ENCODE results near the gene CGRRF1. TPM values are rescaled to one million over a fixed set of nuclear protein-coding genes. Genes with fewer than 3 reads are reported as not detected.

The CGRRF1 gene
- total RNA-seq, 1 donor from 2014 or later = 19.6 TPM

DNA sequence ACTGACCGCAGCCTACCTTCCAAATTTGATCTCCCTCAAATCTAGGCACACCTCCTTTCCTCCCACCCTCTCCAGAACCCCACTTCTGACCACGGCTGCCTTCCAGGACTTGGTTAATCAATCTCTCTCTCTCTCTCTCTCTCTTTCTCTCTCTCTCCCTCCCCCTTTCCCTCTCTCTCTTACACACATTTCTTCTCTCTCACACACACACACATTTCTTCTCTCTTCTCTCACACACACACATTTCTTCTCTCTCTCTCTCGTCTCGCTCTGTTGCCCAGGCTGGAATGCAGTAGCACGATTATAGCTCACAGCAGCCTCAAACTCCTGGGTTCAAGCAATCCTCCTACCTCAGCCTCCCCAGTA is 20.4 kb upstream of the CGRRF1 start:
- no peak for DNase-seq (ENCODE audit: low spot score in 2 of 2)
- FAIRE-seq = no peak

DNA sequence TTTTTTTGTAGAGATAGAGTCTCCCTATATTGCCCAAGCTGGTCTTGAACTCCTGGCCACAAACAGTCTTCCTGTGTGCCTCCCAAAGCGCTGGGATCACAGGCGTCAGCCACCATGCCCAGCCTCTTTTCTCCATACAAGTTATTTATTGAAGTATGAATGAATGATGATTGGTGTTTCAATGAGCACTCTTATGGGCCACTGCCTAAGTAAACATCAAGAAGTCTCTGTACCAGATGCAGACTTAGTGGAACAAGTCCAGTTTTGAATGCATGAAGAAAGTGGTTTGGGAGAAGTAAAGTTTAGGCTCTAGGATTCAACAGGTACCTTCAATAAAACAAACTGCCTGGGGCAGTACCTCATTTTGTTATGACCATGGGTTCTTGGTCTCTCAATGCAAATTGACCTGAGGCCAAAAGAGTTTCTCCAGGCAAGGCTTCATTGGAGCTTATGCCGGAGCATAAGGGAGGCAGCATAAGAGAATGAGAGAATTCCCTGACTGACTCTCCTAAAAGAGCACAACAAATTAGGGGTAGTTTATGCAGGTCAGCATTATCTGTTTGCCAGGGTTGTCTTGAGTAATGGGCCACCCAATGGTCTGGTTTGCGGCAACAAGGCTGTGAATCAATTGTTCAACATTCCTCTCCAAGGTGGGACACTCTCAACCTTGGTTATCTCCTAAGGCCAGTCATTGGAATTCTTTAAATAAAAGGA is 19.8 kb upstream of the CGRRF1 start:
- no peak for DNase-seq (ENCODE audit: low spot score in 2 of 2)
- FAIRE-seq = no peak

DNA sequence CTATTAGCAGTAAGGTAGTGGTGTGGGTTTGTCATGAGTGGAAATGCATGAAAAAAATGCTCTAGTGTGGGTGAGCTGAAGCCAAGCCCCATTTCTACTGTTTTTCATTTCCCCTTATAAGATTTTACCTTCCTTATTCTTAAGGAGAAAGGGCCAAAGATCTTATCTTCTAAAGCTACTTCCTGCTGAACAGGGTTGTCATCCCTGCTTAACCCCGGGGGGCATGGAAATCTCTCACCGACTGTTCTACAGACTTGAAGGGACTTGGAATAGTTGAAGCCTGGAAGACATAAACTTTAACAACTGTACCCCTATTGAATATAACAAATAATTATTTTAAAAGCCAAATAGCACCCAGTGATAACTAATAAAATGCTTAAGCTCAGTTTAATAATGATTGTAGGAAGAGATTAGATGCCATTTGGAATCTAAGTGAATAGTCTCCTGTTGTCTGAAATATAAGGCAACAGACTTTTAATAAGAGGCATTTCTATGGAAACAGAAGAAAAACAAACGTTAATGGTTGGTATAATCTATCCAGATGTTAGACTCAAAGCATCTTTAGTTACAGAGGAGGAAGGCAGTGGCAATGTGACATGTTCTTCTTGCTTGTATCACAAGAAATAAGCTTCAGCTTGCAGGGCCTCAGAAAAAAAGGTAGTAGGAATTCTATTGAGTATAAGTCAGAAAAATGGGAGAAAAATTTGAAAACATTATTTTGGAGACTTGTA is 19.1 kb upstream of the CGRRF1 start:
- DNase-seq (ENCODE audit: low spot score in 2 of 2) (no peak), FAIRE-seq (no peak)

DNA sequence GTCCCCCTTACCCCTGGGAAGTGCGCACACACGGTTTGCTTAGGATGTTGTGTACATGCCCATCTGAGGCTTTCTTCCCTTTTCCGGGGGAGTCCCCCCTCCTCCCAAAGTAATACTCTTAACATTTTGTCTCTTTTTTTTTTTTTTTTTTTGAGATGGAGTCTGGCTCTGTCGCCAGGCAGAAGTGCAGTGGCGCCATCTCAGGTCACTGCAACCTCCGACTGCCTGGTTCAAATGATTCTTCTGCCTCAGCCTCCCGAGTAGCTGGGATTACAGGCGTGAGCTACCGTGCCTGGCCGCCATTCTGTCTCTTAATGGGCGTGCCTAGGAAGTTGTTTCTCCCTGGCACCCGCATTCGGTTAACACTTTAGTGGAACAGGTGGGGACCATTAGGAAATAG is 16.4 kb upstream of the CGRRF1 start:
- FAIRE-seq = no peak
- no peak for DNase-seq (ENCODE audit: low spot score in 2 of 2)

DNA sequence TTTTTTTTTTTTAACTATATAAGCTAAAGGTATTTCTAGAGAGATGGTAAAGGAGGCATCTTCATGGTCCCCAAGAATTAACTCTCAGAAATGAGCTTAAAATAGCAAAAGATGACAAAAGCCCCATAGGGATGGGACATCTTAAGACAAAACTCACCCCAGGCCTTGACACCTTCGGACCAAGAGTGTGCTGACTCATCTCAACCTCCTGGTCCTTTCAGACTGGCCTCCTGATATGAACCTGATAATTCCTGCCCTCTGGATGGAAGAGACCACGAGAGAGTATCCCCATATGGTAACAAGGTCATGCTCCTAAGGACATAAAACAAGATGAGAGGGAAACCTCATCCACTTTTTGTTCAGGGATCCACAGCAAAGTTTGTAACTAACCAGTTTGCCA is 12.5 kb upstream of the CGRRF1 start:
- no peak for DNase-seq (ENCODE audit: low spot score in 2 of 2)
- FAIRE-seq = no peak

DNA sequence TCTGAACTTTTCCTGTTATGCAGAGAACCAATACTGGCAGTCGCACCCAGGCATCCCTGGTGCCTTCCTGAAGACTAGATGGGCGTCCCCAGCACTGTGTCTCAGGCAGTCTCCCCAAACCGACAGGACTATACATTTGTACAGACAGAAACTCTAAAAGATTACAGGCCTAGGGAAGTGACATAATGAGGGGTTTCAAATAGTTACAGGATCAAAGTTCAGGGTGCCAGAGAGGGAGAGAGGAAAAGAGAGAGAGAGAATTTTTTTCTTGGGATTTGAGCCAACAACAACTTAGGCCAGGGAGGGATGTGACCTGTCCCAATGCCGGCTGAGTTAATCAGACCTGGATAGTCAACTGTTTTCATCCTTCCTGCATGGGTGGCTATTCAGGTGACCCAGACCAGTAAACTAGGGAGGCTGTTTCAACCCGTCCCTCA is 11.6 kb upstream of the CGRRF1 start:
- no peak for FAIRE-seq
- DNase-seq (ENCODE audit: low spot score in 2 of 2) = no peak

DNA sequence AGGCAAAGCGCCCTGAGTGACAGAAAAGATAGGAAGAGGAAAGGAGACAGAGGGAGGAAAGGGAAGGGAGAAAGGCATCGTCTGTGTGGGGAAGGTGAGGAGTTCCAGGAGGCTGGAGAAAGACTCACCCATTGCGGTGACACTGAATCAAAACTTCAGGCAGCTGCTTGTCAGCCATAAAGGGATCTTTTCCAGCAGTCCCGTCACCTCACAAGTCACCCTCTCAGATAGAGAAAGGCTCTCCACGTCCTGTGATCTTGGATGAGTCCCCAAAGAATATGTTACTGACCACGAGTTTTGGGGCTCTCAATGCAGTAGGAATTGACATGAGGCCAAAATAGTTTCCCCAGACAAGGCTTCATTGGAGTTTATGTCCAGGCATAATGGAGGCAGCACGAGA is 11.1 kb upstream of the CGRRF1 start:
- FAIRE-seq (no peak), DNase-seq (ENCODE audit: low spot score in 2 of 2) (no peak)

DNA sequence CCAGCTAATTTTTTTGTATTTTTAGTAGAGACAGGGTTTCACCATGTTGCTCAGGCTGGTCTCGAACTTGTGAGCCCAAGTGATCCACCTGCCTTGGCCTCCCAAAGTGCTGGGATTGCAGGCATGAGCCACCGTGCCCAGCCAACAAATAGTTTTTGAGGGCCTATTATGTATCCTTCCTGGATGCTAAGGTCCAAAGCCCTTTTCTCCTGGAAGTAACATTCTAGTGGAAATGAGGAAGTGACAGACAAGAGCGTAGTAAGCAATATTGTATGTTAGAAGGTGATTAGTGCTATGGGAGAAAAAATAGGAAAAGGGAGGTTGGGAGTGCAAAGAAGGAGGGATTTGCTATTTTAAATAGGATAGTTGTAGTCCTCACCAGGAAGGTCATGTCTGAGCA is 9.0 kb upstream of the CGRRF1 start:
- FAIRE-seq (no peak), DNase-seq (ENCODE audit: low spot score in 2 of 2) (no peak)

DNA sequence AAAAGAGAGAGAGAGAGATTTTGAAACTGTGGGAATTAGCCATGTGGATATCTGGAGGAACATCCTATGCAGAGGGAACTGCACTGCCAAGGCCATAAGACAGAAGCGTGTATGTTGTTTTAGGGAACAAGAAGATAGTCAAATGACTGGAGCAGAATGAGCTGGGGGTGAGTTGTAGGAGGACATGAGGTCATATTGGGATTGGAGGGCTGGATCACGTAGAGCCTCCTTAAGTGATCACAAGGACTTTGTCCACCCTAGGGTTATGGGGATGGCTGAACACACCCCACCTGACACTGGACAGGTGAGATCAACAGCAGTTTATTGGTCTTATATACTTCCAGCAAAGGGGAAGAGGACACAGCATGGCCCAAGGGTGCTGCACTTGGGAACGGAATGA is 8.2 kb upstream of the CGRRF1 start:
- DNase-seq (ENCODE audit: low spot score in 2 of 2) (no peak), FAIRE-seq (no peak)

DNA sequence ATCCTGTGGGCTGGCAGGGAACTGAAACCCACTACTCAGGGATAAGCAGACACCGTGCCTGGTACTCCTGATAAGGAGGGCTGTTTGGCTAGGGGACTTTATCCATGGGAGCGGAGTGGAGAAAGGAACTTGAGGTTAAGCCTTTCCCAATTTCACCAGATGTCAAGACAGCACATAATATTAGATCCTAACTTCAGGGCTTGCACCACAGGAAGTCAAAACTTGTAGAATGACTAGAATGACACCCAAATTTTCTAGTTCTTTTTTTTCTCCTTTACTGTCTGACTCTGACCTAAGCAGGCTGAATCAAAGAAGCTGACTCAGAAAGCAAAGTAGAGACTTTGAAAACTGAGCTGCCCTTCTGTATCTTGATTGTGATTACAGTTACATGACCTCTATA is 7.1 kb upstream of the CGRRF1 start:
- FAIRE-seq = no peak
- DNase-seq (ENCODE audit: low spot score in 2 of 2) = no peak

DNA sequence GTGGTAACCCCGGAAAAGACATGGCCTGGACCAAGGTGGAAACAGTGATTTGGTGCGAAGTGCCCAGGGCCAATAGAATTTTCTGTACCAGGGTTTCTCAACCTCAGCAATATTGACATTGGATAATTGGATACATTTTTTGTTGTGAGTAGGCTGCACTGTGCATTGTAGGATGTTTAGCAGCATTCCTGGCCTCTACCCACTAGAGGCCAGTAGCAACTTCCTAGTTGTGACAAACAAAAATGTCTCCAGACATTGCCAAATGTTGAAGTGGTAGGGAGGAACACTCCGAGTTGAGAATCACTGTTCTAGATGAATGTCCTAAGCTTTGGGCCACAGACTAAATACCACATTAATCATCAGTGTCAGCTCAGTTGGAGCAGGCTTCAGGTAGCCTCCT is 6.2 kb upstream of the CGRRF1 start:
- FAIRE-seq (no peak), DNase-seq (ENCODE audit: low spot score in 2 of 2) (no peak)

DNA sequence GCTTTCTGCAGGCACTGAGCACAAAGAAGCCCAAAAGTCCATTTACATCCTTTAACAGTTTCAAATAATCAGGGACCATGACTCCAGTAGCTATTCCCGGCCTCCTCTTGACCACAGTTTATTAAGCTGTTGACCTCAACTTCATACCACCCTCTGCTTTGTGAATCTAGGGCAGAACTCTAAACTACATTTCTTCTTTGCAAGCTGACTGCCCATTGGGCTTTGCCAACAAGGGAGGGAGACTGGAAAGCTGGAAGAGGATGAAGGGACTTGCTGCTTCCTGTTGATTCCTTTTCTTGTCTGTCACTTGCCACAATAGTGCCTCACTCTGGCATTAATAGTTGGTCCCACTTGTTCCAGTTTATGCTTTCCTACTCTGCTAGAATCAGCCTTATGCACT is 2.7 kb downstream of the CGRRF1 start:
- DNase-seq (ENCODE audit: low spot score in 2 of 2) (no peak), FAIRE-seq (no peak)

DNA sequence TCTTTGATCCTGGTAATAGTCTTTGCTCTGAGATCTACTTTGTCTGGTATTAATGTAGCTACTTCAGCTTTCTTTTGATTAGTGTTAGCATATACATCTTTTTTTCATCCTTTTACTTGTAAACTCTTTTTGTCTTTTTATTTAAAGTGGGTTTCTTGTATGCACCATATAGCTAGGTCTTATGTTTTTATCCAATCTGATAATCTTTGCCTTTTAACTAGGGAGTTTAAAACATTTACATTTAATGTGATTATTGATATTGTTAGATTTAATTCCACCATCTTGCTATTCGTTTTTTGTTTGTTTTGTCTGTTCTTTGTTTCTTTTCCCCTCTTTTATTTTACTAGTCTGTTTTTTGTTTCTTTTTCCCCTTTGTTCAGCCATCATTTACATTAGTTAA is 6.0 kb downstream of the CGRRF1 start:
- no peak for DNase-seq (ENCODE audit: low spot score in 2 of 2)
- peak; percentile 10 for FAIRE-seq

DNA sequence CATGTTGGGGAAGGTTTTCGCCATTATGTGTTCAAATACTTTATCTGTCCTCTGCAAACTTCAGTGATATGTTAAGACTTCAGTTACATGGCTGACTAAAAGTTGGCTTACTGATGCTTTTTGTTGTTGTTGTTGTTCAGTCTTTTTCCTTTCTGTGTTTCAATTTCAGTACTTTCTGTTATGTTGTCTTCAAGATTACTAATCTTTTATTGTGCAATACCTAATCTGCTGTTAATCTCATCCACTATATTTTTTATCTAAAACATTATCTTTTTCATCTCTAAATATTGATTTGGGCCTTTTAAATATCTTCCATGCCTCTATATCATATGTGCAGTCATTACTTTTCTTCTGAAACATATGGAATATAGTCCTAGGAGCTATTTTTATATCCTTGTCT is 7.0 kb downstream of the CGRRF1 start:
- no peak for FAIRE-seq
- DNase-seq (ENCODE audit: low spot score in 2 of 2) = no peak

DNA sequence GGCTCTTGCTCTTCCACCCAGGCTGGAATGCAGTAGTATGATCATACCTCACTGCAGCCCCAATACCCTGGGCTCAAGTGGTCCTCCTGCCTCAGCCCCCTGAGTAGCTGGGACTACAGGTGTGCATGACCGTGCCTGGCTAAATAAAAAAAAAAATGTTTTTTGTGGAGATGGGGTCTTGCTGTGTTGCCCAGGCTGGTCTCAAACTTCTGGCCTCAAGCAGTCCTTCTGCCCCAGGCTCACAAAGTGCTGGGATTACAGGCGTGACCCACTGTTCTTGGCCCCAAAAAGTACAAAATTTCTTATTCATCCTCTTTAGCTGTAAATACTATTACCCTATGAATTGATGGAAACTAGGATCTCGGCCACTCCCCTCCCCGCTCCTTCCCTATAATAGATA is 14.7 kb downstream of the CGRRF1 start:
- FAIRE-seq = no peak
- no peak for DNase-seq (ENCODE audit: low spot score in 2 of 2)

DNA sequence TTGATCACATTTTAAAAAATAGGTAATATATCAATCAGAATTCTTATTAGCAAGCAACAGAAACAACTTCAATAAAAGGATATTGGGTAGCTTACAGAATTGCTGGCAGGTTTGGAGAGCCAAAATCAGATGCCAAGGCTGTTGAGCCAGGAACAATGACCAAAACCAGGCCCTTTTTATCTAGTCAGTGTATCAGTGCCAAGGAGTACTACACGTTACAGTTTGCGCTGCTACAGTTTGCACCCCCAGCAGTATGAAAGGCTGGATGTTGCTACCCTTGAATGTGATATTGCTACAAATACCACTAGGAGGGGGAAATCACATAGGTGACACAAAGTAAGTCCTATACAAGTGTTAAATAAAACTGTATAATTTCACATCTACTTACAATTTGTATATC is 19.3 kb downstream of the CGRRF1 start:
- FAIRE-seq = no peak
- no peak for DNase-seq (ENCODE audit: low spot score in 2 of 2)

DNA sequence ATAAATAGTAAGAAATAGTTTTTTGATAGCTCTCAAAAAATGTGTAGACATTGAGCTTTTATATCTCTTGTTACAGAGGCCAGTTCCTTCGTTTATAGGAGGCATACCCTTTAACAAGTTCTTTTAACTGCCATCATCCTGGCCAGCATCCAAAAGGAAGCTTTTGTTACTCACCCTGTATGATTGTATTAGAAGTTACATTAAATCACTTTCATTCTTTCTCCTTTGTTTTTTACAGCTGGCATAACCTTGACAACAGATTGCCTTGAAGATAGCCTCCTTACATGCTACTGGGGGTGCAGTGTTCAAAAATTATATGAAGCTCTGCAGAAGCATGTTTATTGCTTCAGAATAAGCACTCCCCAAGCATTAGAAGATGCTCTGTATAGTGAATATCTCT is 20.1 kb downstream of the CGRRF1 start:
- FAIRE-seq = no peak
- DNase-seq (ENCODE audit: low spot score in 2 of 2) = no peak

DNA sequence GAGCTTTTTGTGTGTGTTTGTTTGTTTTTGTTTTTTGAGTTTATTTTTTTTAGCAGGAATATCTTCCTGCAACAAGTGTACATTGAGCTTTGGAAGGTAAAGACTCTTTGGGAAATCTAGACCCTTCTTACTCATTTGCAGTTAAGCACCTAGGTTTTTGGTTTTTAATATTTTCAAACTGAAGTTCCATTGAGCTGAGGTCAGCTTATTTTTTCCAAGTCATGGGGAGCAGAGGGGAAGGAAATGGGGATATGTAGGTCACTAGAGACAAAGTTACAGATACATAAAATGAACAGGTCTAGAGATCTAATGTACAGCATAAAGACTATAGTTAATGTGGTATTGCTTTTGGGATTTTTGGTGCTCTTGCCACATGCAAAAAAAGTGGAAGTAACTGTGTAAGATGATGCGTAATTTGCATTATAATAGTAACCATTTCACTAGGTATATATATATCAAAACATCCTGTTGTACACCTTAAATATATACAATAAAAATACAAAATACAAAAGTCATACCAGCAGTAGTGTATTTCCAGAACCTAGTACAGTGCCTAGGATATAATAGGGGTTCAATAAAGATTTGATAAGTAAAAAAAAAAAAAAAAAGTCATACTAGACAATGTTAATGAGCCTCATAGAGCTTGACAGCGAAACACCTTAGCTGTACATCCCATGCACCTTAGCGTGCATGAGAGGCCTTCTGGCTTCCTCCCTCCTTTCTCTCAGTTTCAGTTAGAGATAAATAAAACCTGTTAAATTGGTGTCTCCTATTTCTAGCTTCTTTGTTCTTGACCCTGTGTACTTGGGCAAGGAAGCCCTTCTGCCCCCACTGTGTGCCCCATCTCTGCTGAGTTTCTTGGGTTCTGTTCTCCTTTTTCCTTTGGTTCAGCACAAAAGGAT is 22.7 kb downstream of the CGRRF1 start:
- no peak for FAIRE-seq

DNA sequence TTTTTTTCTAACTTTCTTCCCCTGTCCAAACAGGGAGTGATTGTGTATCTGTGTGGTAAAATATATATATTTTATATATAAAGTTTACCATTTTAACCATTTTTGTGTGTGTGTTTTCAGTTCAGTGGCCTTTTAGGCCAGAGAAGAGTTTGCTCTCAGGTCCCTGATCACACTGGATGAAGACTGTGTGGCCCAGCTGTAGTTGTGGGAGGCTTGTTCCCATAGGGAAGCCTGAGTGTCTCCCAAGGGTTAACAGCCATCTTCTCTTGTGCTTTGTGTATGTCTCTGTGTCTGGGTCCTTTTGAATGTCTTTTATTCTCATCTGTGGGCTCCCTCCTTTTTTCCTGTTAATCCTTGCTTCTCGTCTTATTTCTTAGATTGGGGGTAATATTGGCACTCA is 23.4 kb downstream of the CGRRF1 start:
- no peak for FAIRE-seq
- DNase-seq (ENCODE audit: low spot score in 2 of 2) = no peak

More for the DNA sequence above, 22.7 kb downstream of the CGRRF1 start:
- DNase-seq (ENCODE audit: low spot score in 2 of 2) = no peak

DNA sequence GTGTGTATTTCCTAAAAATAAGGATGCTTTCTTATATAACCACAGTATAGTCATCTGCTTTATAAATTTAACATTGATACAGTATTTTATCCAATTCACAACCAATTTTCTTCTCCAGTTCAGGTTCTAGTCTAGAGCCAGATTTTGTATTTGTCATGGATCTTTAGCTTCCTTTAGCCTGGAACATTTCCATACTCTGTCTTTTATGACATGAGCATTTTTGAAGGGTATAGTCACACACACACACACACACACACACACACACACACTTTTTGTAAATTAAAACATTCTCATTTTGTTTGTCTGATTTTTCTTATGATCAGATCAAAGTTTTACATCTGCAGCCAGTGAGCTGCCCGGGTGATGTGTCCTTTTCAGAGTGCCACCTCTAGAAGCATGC is 25.4 kb downstream of the CGRRF1 start:
- DNase-seq (ENCODE audit: low spot score in 2 of 2) = no peak
- no peak for FAIRE-seq

DNA sequence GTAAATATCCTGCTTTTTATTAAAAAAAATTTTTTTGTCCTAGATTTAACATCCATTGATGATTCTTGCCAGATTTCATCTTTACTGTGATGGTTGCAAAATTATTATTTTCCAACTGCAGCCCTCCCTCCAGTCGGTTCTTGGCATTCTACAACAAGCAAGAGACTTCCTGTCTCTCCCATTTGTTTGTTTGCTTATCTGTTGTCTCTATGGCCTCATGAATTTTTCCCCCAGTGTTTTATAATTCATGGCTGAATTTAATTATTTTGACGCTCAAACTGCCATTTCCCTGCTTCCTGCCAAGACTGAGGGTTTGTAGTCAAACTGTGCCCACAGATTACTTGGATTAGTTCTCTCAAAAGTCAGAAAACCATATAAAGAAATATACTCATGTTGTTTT is 25.9 kb downstream of the CGRRF1 start:
- FAIRE-seq = no peak
- DNase-seq (ENCODE audit: low spot score in 2 of 2) = no peak
